GM23248 (cell line): ENCODE data around the gene ATP6V0E2. TPM values are rescaled to one million over a fixed set of nuclear protein-coding genes. Genes with fewer than 3 reads are reported as not detected.

Experiments used
- DNase-seq: peaks from one replicate; pipeline ENCODE4 v3.0.0-alpha.2; 2015
- H2AFZ ChIP-seq: fragments of 200-600 bp; sonication (generic); 2 replicates; pipeline ENCODE4 v1.6.1; 2016; ENCODE audit warnings: antibody characterized with exemption
- H3F3A ChIP-seq: fragments of 200-600 bp; sonication (generic); 2 replicates; pipeline ENCODE4 v1.6.1; 2016; ENCODE audit warnings: mild to moderate bottlenecking, antibody characterized with exemption, mixed run types; ENCODE audit not compliant: insufficient read depth
- H3K27ac ChIP-seq: fragments of 200-600 bp; sonication (generic); 2 replicates; pipeline ENCODE4 v1.5.1; 2016; ENCODE audit warnings: mild to moderate bottlenecking
- H3K27me3 ChIP-seq: fragments of 200-600 bp; sonication (generic); replicated peaks from 2 replicates; pipeline ENCODE4 v1.6.1; 2016; ENCODE audit warnings: mild to moderate bottlenecking; ENCODE audit not compliant: insufficient read depth
- H3K36me3 ChIP-seq: fragments of 200-600 bp; sonication (generic); 2 replicates; pipeline ENCODE4 v1.6.1; 2016; ENCODE audit warnings: low read depth, mild to moderate bottlenecking
- H3K4me1 ChIP-seq: fragments of 200-600 bp; sonication (generic); 2 replicates; pipeline ENCODE4 v1.6.1; 2016; ENCODE audit warnings: mild to moderate bottlenecking; ENCODE audit not compliant: insufficient read depth
- H3K4me2 ChIP-seq: fragments of 200-600 bp; sonication (generic); one replicate; pipeline ENCODE4 v1.6.1; 2016; ENCODE audit warnings: mild to moderate bottlenecking; ENCODE audit not compliant: unreplicated experiment
- H3K4me3 ChIP-seq: fragments of 200-600 bp; sonication (generic); 2 replicates; pipeline ENCODE4 v1.5.1; 2016; ENCODE audit warnings: mild to moderate bottlenecking
- H3K79me2 ChIP-seq: fragments of 200-600 bp; sonication (generic); 2 replicates; pipeline ENCODE4 v1.6.1; 2016; ENCODE audit warnings: mild to moderate bottlenecking; ENCODE audit not compliant: insufficient read depth
- H3K9ac ChIP-seq: fragments of 200-600 bp; sonication (generic); 2 replicates; pipeline ENCODE4 v1.6.1; 2016; ENCODE audit warnings: mild to moderate bottlenecking
- H3K9me2 ChIP-seq: fragments of 200-600 bp; sonication (generic); 2 replicates; pipeline ENCODE4 v1.6.1; 2016; ENCODE audit warnings: mixed run types, mild to moderate bottlenecking, moderate library complexity; ENCODE audit not compliant: insufficient read depth
- H3K9me3 ChIP-seq: fragments of 200-600 bp; sonication (generic); one replicate; pipeline ENCODE4 v1.6.1; 2017; ENCODE audit warnings: low read depth
- H4K20me1 ChIP-seq: fragments of 200-600 bp; sonication (generic); 2 replicates; pipeline ENCODE4 v1.6.0; 2016; ENCODE audit not compliant: insufficient read depth
- EZH2 ChIP-seq: fragments of 200-600 bp; sonication (generic); IDR thresholded peaks from 2 replicates; pipeline ENCODE4 v1.6.1; 2018; ENCODE audit warnings: antibody characterized with exemption, mild to moderate bottlenecking; ENCODE audit not compliant: insufficient read depth, poor library complexity, severe bottlenecking
- EZH2phosphoT487 ChIP-seq: fragments of 200-600 bp; sonication (generic); IDR thresholded peaks from 2 replicates; pipeline ENCODE4 v1.6.1; 2018; ENCODE audit warnings: antibody characterized with exemption, moderate library complexity, mild to moderate bottlenecking, low read depth; ENCODE audit not compliant: insufficient read depth
- WGBS, 2 experiments: methylation state at CpG; one replicate each; pipeline ENCODE4 v1.1.6; 2015 to 2017; ENCODE audit warnings: low lambda C conversion rate in 2 of 2, low coverage in 1 of 2; ENCODE audit errors: missing lambda C conversion rate in 2 of 2; 5-methylcytosine and 5-hydroxymethylcytosine counted together
- in situ Hi-C: fragments of 300-500 bp; cut with MboI; formaldehyde crosslinking; loops from 2 replicates; pipeline ENCODE4 v1.15.0; 2020
- polyA plus RNA-seq: library from polyadenylated mRNA; unstranded; fragments of >200 nt; fragmentation: Nextera tagmentation; extraction: Ambion mirVana; gene quantifications from 2 replicates; pipeline ENCODE4 v1.2.1, GENCODE V29; 2016
- total RNA-seq: library from RNA; depleted of rRNA; stranded (reverse); fragments of >200 nt; shearing (Covaris generic); gene quantifications from 2 replicates; pipeline ENCODE4 v1.2.3, GENCODE V29; 2014

The ATP6V0E2 gene
- total and polyA plus RNA-seq, 2 experiments from 2014 or later, result 6.9 to 7.7 TPM

- Histone ChIP-seq H3K9me3 (no peaks in the 10 kb centered on the region), H3K4me2 (no peak overlapping the region), H3K4me3 (no peak overlapping the region), H3K27ac (no peak overlapping the region), H3K36me3 (no peaks in the 10 kb centered on the region), H4K20me1 (no peaks in the 10 kb centered on the region), H3F3A (no peaks in the 10 kb centered on the region), H3K9me2 (no peaks in the 10 kb centered on the region), H3K9ac (no peak overlapping the region), H2AFZ (no peak overlapping the region), H3K79me2 (no peaks in the 10 kb centered on the region), H3K4me1 (no peaks in the 10 kb centered on the region), H3K27me3 (no peaks in the 10 kb centered on the region)
- peak; percentile 71 for DNase-seq
- in situ Hi-C loops, result no loop called here
- TF ChIP-seq EZH2, result no peak
- 15 to 20% methylated on average over 12 of the region's 12 CpGs for WGBS, 2 experiments
Observed at GRCh38 chr7:149883452-149883861, 9.7 kb downstream of the ATP6V0E2 start.

- DNase-seq, result no peak
- Histone ChIP-seq H3K36me3 (no peaks in the 10 kb centered on the region), H3K79me2 (no peaks in the 10 kb centered on the region), H3K27me3 (0 out of 2 replicates have a peak, but pooled peaks cover 2% of the 10 kb centered on the region), H3F3A (no peaks in the 10 kb centered on the region), H2AFZ (no peak overlapping the region), H4K20me1 (no peaks in the 10 kb centered on the region), H3K4me3 (no peak overlapping the region), H3K4me1 (no peaks in the 10 kb centered on the region), H3K27ac (no peak overlapping the region), H3K4me2 (no peak overlapping the region), H3K9ac (no peak overlapping the region), H3K9me2 (no peaks in the 10 kb centered on the region), H3K9me3 (no peaks in the 10 kb centered on the region)
- WGBS, 2 experiments, result 60 to 69% methylated on average over 4 of the region's 4 CpGs
- in situ Hi-C loops, result no loop called here
- no peak for TF ChIP-seq EZH2phosphoT487
- no peak for TF ChIP-seq EZH2
Observed at GRCh38 chr7:149884016-149884415, 10.2 kb downstream of the ATP6V0E2 start.

DNA sequence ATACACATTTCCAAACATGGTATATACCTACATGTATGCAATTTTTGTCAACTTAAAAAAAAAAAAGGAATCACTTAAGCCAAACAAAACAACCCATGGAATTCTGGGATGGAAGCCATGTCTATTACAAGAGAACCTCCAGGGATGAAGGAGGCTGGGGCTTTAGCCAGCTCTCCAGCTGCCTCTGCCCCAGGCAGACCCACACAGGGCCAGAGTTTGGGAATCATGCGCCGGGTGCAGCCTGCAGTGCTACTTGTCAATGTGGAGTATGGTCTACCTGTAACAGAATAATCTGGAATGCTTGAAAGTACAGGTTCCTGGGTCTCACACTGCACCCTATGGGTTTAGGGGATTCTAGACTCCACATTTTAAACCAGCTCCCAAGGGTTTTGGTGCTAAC is 10.8 kb downstream of the ATP6V0E2 start:
- Histone ChIP-seq H3F3A (no peaks in the 10 kb centered on the region), H3K4me3 (no peak overlapping the region), H3K4me2 (no peak overlapping the region), H2AFZ (no peak overlapping the region), H3K79me2 (no peaks in the 10 kb centered on the region), H3K27me3 (0 out of 2 replicates have a peak, but pooled peaks cover 7% of the 10 kb centered on the region), H3K9ac (no peak overlapping the region), H3K9me2 (no peaks in the 10 kb centered on the region), H3K36me3 (no peaks in the 10 kb centered on the region), H3K4me1 (no peaks in the 10 kb centered on the region), H3K9me3 (no peaks in the 10 kb centered on the region), H3K27ac (no peak overlapping the region), H4K20me1 (no peaks in the 10 kb centered on the region)
- WGBS, 2 experiments, result 21 to 38% methylated on average over 2 of the region's 2 CpGs
- in situ Hi-C loops, result no loop called here
- no peak for DNase-seq
- TF ChIP-seq EZH2 (no peak), EZH2phosphoT487 (no peak)

- Histone ChIP-seq H3K36me3 (no peaks in the 10 kb centered on the region), H4K20me1 (no peaks in the 10 kb centered on the region), H3K9ac (no peak overlapping the region), H3K9me3 (no peaks in the 10 kb centered on the region), H3K27ac (no peak overlapping the region), H3K9me2 (no peaks in the 10 kb centered on the region), H3K27me3 (0 out of 2 replicates have a peak, but pooled peaks cover 7% of the 10 kb centered on the region), H2AFZ (no peak overlapping the region), H3F3A (no peaks in the 10 kb centered on the region), H3K79me2 (no peaks in the 10 kb centered on the region), H3K4me1 (no peaks in the 10 kb centered on the region), H3K4me2 (no peak overlapping the region), H3K4me3 (no peak overlapping the region)
- in situ Hi-C loops, result no loop called here
- 51 to 57% methylated on average over 12 to 13 of the region's 13 CpGs for WGBS, 2 experiments
- DNase-seq, result no peak
- TF ChIP-seq EZH2 (no peak), EZH2phosphoT487 (no peak)
Observed at GRCh38 chr7:149885191-149886017, 11.6 kb downstream of the ATP6V0E2 start.

DNA sequence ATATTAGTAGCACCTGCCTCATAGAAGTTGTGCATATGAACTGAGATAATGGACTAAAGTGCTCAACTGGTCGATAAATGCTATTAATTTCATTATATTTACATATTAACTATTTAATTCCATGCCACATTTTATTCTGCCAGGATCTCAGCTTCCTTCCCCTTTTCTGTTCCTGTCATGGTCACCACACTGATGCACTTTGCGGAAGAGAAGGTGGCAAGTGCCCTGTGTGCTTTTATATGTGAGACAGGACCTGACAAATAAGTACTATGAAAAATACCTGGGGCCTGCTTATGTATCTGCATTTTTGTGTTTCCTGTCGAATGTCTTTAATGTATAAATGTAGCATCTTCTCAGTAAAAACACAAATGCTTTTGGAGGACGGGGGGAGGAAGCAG is 12.2 kb downstream of the ATP6V0E2 start:
- Histone ChIP-seq H2AFZ (no peak overlapping the region), H3K79me2 (no peaks in the 10 kb centered on the region), H3K4me3 (no peak overlapping the region), H3K27ac (no peak overlapping the region), H4K20me1 (no peaks in the 10 kb centered on the region), H3K4me2 (no peak overlapping the region), H3K27me3 (0 out of 2 replicates have a peak, but pooled peaks cover 7% of the 10 kb centered on the region), H3K9me2 (no peaks in the 10 kb centered on the region), H3K9ac (no peak overlapping the region), H3F3A (no peaks in the 10 kb centered on the region), H3K9me3 (no peaks in the 10 kb centered on the region), H3K4me1 (no peaks in the 10 kb centered on the region), H3K36me3 (no peaks in the 10 kb centered on the region)
- 39 to 50% methylated on average over 4 of the region's 4 CpGs for WGBS, 2 experiments
- TF ChIP-seq EZH2 (no peak), EZH2phosphoT487 (no peak)
- no peak for DNase-seq
- in situ Hi-C loops, result no loop called here
